Panc1 (cell line): Measurements from ENCODE around the gene LZTS3.

Experiments used
- POLR2AphosphoS5 ChIP-seq: IDR thresholded peaks from 2 replicates; pipeline ENCODE4 v1.6.1; 2012; ENCODE audit warnings: mild to moderate bottlenecking, low read depth, low read length, moderate library complexity
- TCF7L2 ChIP-seq: IDR thresholded peaks from 2 replicates; pipeline ENCODE4 v1.6.1; 2011; ENCODE audit warnings: mild to moderate bottlenecking, low read depth, low read length, inconsistent platforms
- TF ChIP-seq, protein P1 (sequence below): fragments of 450-650 bp; IDR thresholded peaks from 2 replicates; pipeline ENCODE4 v1.5.1; 2017; ENCODE audit warnings: mild to moderate bottlenecking
- TF ChIP-seq, protein P2 (sequence below), 2 experiments: IDR thresholded peaks; 2 replicates each; pipeline ENCODE4 v1.6.1; 2011 to 2012; ENCODE audit warnings: low read depth in 2 of 2, control low read depth in 1 of 2, low read length in 1 of 2, mild to moderate bottlenecking in 1 of 2, moderate library complexity in 1 of 2; ENCODE audit not compliant: insufficient read depth in 1 of 2

DNA sequence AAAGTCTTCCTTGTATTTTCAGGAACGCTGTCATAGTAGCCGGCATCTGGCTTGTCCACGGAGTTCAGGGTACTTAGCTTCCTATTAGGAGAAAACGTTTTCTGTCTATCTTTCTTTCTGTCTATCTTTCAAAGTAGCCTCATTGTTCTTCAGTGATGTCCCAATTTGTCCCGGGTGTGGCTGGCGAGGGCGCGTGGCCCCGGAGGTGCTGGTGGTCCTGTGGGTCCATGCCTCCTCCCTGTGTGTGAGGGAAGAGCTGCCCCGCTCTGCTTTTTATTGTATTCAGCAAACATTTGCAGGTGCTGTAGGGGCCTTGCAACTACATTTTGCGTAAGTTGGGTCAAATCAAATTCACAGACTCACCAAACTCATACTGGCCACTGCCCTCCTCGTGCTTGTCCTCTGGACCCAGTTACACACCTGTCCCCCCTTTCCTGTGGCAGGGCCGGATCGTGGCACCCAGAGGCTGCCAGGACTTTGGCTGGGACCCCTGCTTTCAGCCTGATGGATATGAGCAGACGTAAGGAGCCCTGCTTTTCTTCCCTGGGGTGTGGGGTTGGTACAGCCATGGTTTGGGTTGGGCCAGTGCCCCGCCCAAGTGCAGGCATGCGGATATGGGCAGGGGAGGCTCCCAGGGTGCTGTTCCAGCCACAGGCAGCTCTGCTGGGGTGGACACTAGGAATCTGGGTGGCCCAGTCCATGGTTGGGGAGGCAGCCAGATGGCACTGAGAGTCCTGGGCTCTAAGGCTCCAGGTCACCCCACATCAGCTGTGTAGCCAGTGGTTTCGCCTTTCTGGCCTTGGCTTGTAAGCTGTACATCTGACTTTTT lies 48.3 kb upstream of the LZTS3 start:
- no peak for TF ChIP-seq TCF7L2
- TF ChIP-seq, protein P1, sequence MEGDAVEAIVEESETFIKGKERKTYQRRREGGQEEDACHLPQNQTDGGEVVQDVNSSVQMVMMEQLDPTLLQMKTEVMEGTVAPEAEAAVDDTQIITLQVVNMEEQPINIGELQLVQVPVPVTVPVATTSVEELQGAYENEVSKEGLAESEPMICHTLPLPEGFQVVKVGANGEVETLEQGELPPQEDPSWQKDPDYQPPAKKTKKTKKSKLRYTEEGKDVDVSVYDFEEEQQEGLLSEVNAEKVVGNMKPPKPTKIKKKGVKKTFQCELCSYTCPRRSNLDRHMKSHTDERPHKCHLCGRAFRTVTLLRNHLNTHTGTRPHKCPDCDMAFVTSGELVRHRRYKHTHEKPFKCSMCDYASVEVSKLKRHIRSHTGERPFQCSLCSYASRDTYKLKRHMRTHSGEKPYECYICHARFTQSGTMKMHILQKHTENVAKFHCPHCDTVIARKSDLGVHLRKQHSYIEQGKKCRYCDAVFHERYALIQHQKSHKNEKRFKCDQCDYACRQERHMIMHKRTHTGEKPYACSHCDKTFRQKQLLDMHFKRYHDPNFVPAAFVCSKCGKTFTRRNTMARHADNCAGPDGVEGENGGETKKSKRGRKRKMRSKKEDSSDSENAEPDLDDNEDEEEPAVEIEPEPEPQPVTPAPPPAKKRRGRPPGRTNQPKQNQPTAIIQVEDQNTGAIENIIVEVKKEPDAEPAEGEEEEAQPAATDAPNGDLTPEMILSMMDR = no peak
- TF ChIP-seq, protein P2, sequence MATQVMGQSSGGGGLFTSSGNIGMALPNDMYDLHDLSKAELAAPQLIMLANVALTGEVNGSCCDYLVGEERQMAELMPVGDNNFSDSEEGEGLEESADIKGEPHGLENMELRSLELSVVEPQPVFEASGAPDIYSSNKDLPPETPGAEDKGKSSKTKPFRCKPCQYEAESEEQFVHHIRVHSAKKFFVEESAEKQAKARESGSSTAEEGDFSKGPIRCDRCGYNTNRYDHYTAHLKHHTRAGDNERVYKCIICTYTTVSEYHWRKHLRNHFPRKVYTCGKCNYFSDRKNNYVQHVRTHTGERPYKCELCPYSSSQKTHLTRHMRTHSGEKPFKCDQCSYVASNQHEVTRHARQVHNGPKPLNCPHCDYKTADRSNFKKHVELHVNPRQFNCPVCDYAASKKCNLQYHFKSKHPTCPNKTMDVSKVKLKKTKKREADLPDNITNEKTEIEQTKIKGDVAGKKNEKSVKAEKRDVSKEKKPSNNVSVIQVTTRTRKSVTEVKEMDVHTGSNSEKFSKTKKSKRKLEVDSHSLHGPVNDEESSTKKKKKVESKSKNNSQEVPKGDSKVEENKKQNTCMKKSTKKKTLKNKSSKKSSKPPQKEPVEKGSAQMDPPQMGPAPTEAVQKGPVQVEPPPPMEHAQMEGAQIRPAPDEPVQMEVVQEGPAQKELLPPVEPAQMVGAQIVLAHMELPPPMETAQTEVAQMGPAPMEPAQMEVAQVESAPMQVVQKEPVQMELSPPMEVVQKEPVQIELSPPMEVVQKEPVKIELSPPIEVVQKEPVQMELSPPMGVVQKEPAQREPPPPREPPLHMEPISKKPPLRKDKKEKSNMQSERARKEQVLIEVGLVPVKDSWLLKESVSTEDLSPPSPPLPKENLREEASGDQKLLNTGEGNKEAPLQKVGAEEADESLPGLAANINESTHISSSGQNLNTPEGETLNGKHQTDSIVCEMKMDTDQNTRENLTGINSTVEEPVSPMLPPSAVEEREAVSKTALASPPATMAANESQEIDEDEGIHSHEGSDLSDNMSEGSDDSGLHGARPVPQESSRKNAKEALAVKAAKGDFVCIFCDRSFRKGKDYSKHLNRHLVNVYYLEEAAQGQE (IDR thresholded peaks at IDR 0.05; ENCODE audit: insufficient read depth in 1 of 2, low read depth in 2 of 2, low read length in 1 of 2) = no peak
- no peak for TF ChIP-seq POLR2AphosphoS5
